K562 (cell line): ENCODE results near the gene DLGAP1. TPM values are rescaled to one million over a fixed set of nuclear protein-coding genes. Genes with fewer than 3 reads are reported as not detected.

Experiments used
- ATAC-seq: fragments of 200-7000 bp; cut with Tn5 transposase; 3 replicates; pipeline ENCODE4 v1.9.1; 2020; ENCODE audit warnings: moderate library complexity
- BruUV-seq: library from RNA; stranded (reverse); fragments of 400-500 nt; replicated peaks from 2 replicates; lab custom pipeline; 2021; lab: Mats Ljungman, UMichigan
- CTCF ChIA-PET: fragments of 300-600 bp; formaldehyde crosslinking; extraction: SDS; loops from one replicate; lab custom pipeline; 2021; ENCODE audit warnings: low intra/inter-chr PET ratio; lab: Yijun Ruan, JAX
- POLR2A ChIA-PET: fragments of 300-600, 350-650 bp; sonication (Branson Sonifier 250); formaldehyde crosslinking; extraction: SDS; loops from one replicate; lab custom pipeline; 2021; ENCODE audit warnings: antibody characterized with exemption, inconsistent platforms; lab: Yijun Ruan, JAX
- DNase-seq, 4 experiments: peaks; one replicate each; pipeline versions ENCODE4 v3.0.0 to v3.0.0-alpha.2; 2011 to 2018; ENCODE audit warnings: low spot score in 3 of 4, mixed read lengths in 3 of 4; ENCODE audit errors: extremely low read depth in 1 of 4
- FAIRE-seq: peaks from 2 replicates; lab custom pipeline; 2011; peaks lifted over from hg19 to GRCh38; lab: Jason Lieb, UNC
- H2AFZ ChIP-seq: 2 replicates; pipeline ENCODE4 v1.6.0; 2011; ENCODE audit warnings: low read depth, low read length, control low read depth, inconsistent platforms
- H3K27ac ChIP-seq: fragments of 200-600 bp; 3 replicates; pipeline ENCODE4 v1.8.0; 2011; ENCODE audit warnings: low read depth, mild to moderate bottlenecking, control low read depth, inconsistent platforms, low read length, moderate library complexity, mixed read lengths; ENCODE audit errors: extremely low read depth
- H3K27me3 ChIP-seq, 2 experiments: fragments of 300-600 bp in 1 of 2; 2 replicates in 1 of 2; 3 replicates in 1 of 2; pipeline versions ENCODE4 v1.6.0 to v1.8.0; 2011; ENCODE audit warnings: inconsistent platforms in 2 of 2, low read length in 2 of 2, mild to moderate bottlenecking in 1 of 2, mixed read lengths in 1 of 2, moderate library complexity in 1 of 2; ENCODE audit not compliant: control insufficient read depth in 2 of 2, insufficient read depth in 2 of 2
- H3K36me3 ChIP-seq: fragments of 300-600 bp; 3 replicates; pipeline ENCODE4 v1.8.0; 2011; ENCODE audit warnings: mild to moderate bottlenecking, low read length, inconsistent platforms; ENCODE audit not compliant: control insufficient read depth, insufficient read depth
- H3K4me1 ChIP-seq, 2 experiments: fragments of 200-600 bp in 1 of 2; replicated peaks in 1 of 2; 2 replicates in 1 of 2; 3 replicates in 1 of 2; pipeline versions ENCODE4 v1.5.1 to v1.8.0; 2011; ENCODE audit warnings: inconsistent platforms in 2 of 2, low read length in 2 of 2, mild to moderate bottlenecking in 1 of 2, mixed read lengths in 1 of 2, moderate library complexity in 1 of 2; ENCODE audit not compliant: control insufficient read depth in 2 of 2, insufficient read depth in 2 of 2
- H3K4me2 ChIP-seq: 2 replicates; pipeline ENCODE4 v1.6.1; 2011; ENCODE audit warnings: low read length, control low read depth, inconsistent platforms, mixed read lengths; ENCODE audit not compliant: insufficient read depth
- H3K4me3 ChIP-seq: fragments of 200-600 bp; sonication (generic), shearing (Covaris generic); 2 replicates; pipeline ENCODE4 v1.5.1; 2016; ENCODE audit warnings: control low read depth, inconsistent platforms
- H3K79me2 ChIP-seq: fragments of 200-600 bp; 3 replicates; pipeline ENCODE4 v1.8.0; 2011; ENCODE audit warnings: low read length, inconsistent platforms; ENCODE audit not compliant: control insufficient read depth, insufficient read depth
- H3K9ac ChIP-seq, 2 experiments: 2 replicates each; pipeline versions ENCODE4 v1.6.0 to v1.6.1; 2011; ENCODE audit warnings: low read depth in 2 of 2, low read length in 2 of 2, control low read depth in 1 of 2, inconsistent platforms in 1 of 2, mild to moderate bottlenecking in 1 of 2, mixed read lengths in 1 of 2; ENCODE audit not compliant: insufficient read depth in 1 of 2
- H3K9me1 ChIP-seq: one replicate; pipeline ENCODE4 v1.6.0; 2011; ENCODE audit warnings: inconsistent platforms, mild to moderate bottlenecking, low read length, moderate library complexity; ENCODE audit not compliant: control insufficient read depth, insufficient read depth
- H3K9me3 ChIP-seq: replicated peaks from 2 replicates; pipeline ENCODE4 v1.5.1; 2011; ENCODE audit warnings: low read depth, low read length, inconsistent platforms; ENCODE audit not compliant: control insufficient read depth, insufficient read depth
- H4K20me1 ChIP-seq: replicated peaks from 2 replicates; pipeline ENCODE4 v1.6.1; 2011; ENCODE audit warnings: low read length, inconsistent platforms, mixed read lengths; ENCODE audit not compliant: control insufficient read depth, insufficient read depth
- CBX3 ChIP-seq, 2 experiments: IDR thresholded peaks; 1 replicate in 1 of 2; 2 replicates in 1 of 2; pipeline ENCODE4 v1.6.1; 2012; ENCODE audit warnings: inconsistent platforms in 2 of 2, low read length in 2 of 2, borderline replicate concordance in 1 of 2, control low read depth in 1 of 2
- PHTF2 ChIP-seq: fragments of 250-450 bp; sonication (Bioruptor Pico); IDR thresholded peaks from 2 replicates; pipeline ENCODE4 v1.5.0; 2021; ENCODE audit warnings: mild to moderate bottlenecking
- RAD21 ChIP-seq, 2 experiments: fragments of 250-450 bp in 1 of 2; fragments of 450-650 bp in 1 of 2; sonication (Bioruptor Pico) in 1 of 2; formaldehyde crosslinking in 1 of 2; IDR thresholded peaks in 1 of 2; conservative IDR thresholded peaks in 1 of 2; 2 replicates each; pipeline versions ENCODE4 v1.4.0 to v1.8.0; 2020 to 2022; ENCODE audit warnings: mild to moderate bottlenecking in 2 of 2, moderate library complexity in 1 of 2
- SMC3 ChIP-seq: conservative IDR thresholded peaks from 2 replicates; pipeline ENCODE4 v1.6.1; 2011; ENCODE audit warnings: low read depth, low read length, improper control_type of control experiment; ENCODE audit not compliant: insufficient read depth
- ZNF384 ChIP-seq: IDR thresholded peaks from 2 replicates; pipeline ENCODE4 v1.6.1; 2012; ENCODE audit warnings: low read depth, low read length, improper control_type of control experiment
- WGBS: fragments of 100-300 bp; shearing (Covaris generic); methylation state at CpG from one replicate; pipeline ENCODE4 v1.1.6; 2016; ENCODE audit warnings: low coverage, mixed read lengths; ENCODE audit not compliant: insufficient coverage; ENCODE audit errors: missing lambda C conversion rate; 5-methylcytosine and 5-hydroxymethylcytosine counted together
- in situ Hi-C: fragments of 300-500 bp; cut with MboI; formaldehyde crosslinking; loops from 4 replicates; pipeline ENCODE4 v1.15.0; 2018; ENCODE audit warnings: inconsistent platforms, mixed read lengths
- intact Hi-C: fragments of 100-400 bp; cut with micrococcal nuclease; formaldehyde crosslinking; loops from 2 replicates; pipeline ENCODE4 v1.14.2; 2022
- polyA plus RNA-seq, 8 experiments: library from polyadenylated mRNA; depleted of rRNA in 4 of 8; stranded (reverse) in 5 of 8; unstranded in 3 of 8; fragments of >200 nt; fragmentation: Nextera tagmentation in 2 of 8; fragmentation: Illumina TruSeq in 1 of 8; extraction: Ambion mirVana in 2 of 8; extraction: Trizol in 1 of 8; gene quantifications; 2 replicates each; pipeline versions ENCODE4 v1.2.1 to v1.2.3, GENCODE V29; 2011 to 2014; ENCODE audit warnings: inconsistent platforms in 1 of 8, missing spikeins in 1 of 8
- total RNA-seq, 7 experiments: library from RNA; depleted of rRNA in 6 of 7; stranded (reverse); fragments of >200 nt in 6 of 7; fragmentation: Illumina TruSeq in 2 of 7; extraction: Trizol in 2 of 7; gene quantifications; 2 replicates each; pipeline versions ENCODE4 v1.2.1 to v1.2.3, GENCODE V29; 2011 to 2021; ENCODE audit warnings: low replicate concordance in 1 of 7
- TF ChIP-seq, protein P1 (sequence below): fragments of 250-450 bp; sonication (Bioruptor Pico); IDR thresholded peaks from 2 replicates; pipeline ENCODE4 v1.9.0; 2021; ENCODE audit warnings: mild to moderate bottlenecking
- TF ChIP-seq, protein P2 (sequence below), 3 experiments: IDR thresholded peaks in 2 of 3; conservative IDR thresholded peaks in 1 of 3; 2 replicates each; pipeline ENCODE4 v1.5.1; 2011 to 2012; ENCODE audit warnings: low read length in 3 of 3, mild to moderate bottlenecking in 3 of 3, control low read depth in 2 of 3, improper control_type of control experiment in 1 of 3, inconsistent platforms in 1 of 3, low read depth in 1 of 3, mixed read lengths in 1 of 3, moderate library complexity in 1 of 3; ENCODE audit not compliant: insufficient read depth in 2 of 3
- TF ChIP-seq, protein P3 (sequence below): fragments of 450-650 bp; IDR thresholded peaks from 2 replicates; pipeline ENCODE4 v1.6.1; 2017; ENCODE audit warnings: antibody characterized with exemption

Gene DLGAP1
- total and polyA plus RNA-seq, 9 of the 15 experiments (the other 6 are each of a cell fraction or from before 2014, with no cell fraction given), result 0.04 to 0.22 (median 0.08) TPM

DNA sequence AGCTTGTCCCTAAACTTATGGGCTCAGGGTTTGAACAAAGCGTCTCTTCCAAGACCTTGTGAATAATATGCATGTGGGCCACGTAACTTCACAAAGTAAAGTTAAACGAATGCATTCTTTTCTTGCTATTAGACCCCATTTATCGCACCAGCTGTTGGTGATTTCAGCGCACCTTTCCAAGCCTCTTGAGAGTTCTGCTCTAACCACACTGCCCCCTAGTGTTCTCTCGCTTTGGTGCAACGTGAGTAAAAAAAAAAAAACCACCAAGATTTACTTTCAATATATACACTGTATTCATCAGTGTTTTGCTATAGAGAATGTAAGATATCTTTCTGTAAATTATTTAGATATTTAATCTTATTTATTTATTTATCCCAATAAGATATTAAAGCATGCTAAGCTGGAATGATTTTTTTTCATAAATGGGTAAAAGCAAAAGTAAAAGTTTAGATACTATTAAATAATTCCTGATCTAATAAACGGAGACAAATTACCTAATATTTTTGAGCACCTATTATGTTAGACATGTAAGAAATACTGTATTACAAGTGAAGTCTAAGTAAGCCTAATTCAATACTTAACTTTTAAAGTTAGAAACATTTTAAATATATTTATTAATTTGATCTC is 459.5 kb downstream of the DLGAP1 start:
- H3K4me2 ChIP-seq, result no peak overlapping the region
- ChIA-PET POLR2A (interaction anchor here (0.9 to 1.3 kb wide), 4 partner anchors 11 to 49 kb away, joined by 3 read pairs; no protein-coding TSS in a partner anchor), CTCF (interaction anchor here (0.9 to 2.1 kb wide), 6 partner anchors 111 to 1063 kb away, joined by 3 to 11 read pairs (median 4); no protein-coding TSS in a partner anchor)
- no peaks in the 10 kb centered on the region for H3K36me3 ChIP-seq
- no peaks in the 10 kb centered on the region for H3K4me1 ChIP-seq
- peaks cover 0 to 5% of the 10 kb centered on the region in 2 experiments; a peak in 1 of 5 replicates for H3K27me3 ChIP-seq
- no peaks in the 10 kb centered on the region for H3K79me2 ChIP-seq
- no peak overlapping the region for H3K4me3 ChIP-seq
- in situ Hi-C loops (loop anchor here (25.0 kb wide), 1 partner anchor 1058 kb away; no protein-coding TSS in a partner anchor), intact Hi-C loops (loop anchor here (5.0 kb wide), 2 partner anchors 128 to 713 kb away; no protein-coding TSS in a partner anchor)
- H3K9ac ChIP-seq, result no peak overlapping the region
- no TSS peak for BruUV-seq
- no peaks in the 10 kb centered on the region for H4K20me1 ChIP-seq
- FAIRE-seq (peak; percentile 77), ATAC-seq (peak; percentile 84), DNase-seq (peak; percentile 38 to 84 (median 48))
- H3K27ac ChIP-seq, result no peak overlapping the region
- no peak overlapping the region for H2AFZ ChIP-seq
- H3K9me3 ChIP-seq, result no peaks in the 10 kb centered on the region
- 2% methylated on average over 8 of the region's 8 CpGs for WGBS
- no peaks in the 10 kb centered on the region for H3K9me1 ChIP-seq
- TF ChIP-seq, protein P1, sequence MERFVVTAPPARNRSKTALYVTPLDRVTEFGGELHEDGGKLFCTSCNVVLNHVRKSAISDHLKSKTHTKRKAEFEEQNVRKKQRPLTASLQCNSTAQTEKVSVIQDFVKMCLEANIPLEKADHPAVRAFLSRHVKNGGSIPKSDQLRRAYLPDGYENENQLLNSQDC (CRISPR knock-in tag), result no peak
- TF ChIP-seq RAD21 (CRISPR knock-in tag; conservative IDR thresholded peaks at IDR 0.05 in 1 of 2, IDR thresholded peaks at IDR 0.05 in 1 of 2) (peak; percentile 52 to 66; a peak in 3 of 4 replicates), ZNF384 (peak; percentile 98), CBX3 (IDR thresholded peaks at IDR 0.05; ENCODE audit: borderline replicate concordance in 1 of 2, low read length in 2 of 2) (no peak), PHTF2 (CRISPR knock-in tag) (no peak), SMC3 (peak; percentile 44; the same call in 1 of the 2 replicates)
- TF ChIP-seq, protein P2, sequence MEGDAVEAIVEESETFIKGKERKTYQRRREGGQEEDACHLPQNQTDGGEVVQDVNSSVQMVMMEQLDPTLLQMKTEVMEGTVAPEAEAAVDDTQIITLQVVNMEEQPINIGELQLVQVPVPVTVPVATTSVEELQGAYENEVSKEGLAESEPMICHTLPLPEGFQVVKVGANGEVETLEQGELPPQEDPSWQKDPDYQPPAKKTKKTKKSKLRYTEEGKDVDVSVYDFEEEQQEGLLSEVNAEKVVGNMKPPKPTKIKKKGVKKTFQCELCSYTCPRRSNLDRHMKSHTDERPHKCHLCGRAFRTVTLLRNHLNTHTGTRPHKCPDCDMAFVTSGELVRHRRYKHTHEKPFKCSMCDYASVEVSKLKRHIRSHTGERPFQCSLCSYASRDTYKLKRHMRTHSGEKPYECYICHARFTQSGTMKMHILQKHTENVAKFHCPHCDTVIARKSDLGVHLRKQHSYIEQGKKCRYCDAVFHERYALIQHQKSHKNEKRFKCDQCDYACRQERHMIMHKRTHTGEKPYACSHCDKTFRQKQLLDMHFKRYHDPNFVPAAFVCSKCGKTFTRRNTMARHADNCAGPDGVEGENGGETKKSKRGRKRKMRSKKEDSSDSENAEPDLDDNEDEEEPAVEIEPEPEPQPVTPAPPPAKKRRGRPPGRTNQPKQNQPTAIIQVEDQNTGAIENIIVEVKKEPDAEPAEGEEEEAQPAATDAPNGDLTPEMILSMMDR (IDR thresholded peaks at IDR 0.05 in 2 of 3, conservative IDR thresholded peaks at IDR 0.05 in 1 of 3; ENCODE audit: insufficient read depth in 2 of 3, low read depth in 1 of 3, low read length in 3 of 3), result peak; percentile 76 to 90 (median 80)
- TF ChIP-seq, protein P3, sequence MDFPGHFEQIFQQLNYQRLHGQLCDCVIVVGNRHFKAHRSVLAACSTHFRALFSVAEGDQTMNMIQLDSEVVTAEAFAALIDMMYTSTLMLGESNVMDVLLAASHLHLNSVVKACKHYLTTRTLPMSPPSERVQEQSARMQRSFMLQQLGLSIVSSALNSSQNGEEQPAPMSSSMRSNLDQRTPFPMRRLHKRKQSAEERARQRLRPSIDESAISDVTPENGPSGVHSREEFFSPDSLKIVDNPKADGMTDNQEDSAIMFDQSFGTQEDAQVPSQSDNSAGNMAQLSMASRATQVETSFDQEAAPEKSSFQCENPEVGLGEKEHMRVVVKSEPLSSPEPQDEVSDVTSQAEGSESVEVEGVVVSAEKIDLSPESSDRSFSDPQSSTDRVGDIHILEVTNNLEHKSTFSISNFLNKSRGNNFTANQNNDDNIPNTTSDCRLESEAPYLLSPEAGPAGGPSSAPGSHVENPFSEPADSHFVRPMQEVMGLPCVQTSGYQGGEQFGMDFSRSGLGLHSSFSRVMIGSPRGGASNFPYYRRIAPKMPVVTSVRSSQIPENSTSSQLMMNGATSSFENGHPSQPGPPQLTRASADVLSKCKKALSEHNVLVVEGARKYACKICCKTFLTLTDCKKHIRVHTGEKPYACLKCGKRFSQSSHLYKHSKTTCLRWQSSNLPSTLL, result no peak
